Neural cell (in vitro differentiated cells): ENCODE measurements around the gene LRRC72. TPM values are rescaled to one million over a fixed set of nuclear protein-coding genes. Genes with fewer than 3 reads are reported as not detected.

Source experiments
- H2AFZ ChIP-seq: fragments of 200-600, 300-800 bp; sonication (generic), shearing (Covaris generic); 2 replicates; pipeline ENCODE4 v1.6.0; 2014; ENCODE audit warnings: low read depth, mild to moderate bottlenecking, antibody characterized with exemption, low read length, moderate library complexity
- H3F3A ChIP-seq: fragments of 200-600 bp; shearing (Covaris generic); 2 replicates; pipeline ENCODE4 v1.6.1; 2016; ENCODE audit warnings: mild to moderate bottlenecking, moderate library complexity, mixed read lengths, antibody characterized with exemption, low read length; ENCODE audit not compliant: insufficient read depth, poor library complexity, severe bottlenecking
- H3K27ac ChIP-seq: fragments of 200-600, 300-800 bp; sonication (generic), shearing (Covaris generic); 2 replicates; pipeline ENCODE4 v1.5.1; 2014; ENCODE audit warnings: mild to moderate bottlenecking, low read length, moderate library complexity
- H3K27me3 ChIP-seq: fragments of 300-800, 200-600 bp; sonication (generic), shearing (Covaris generic); 2 replicates; pipeline ENCODE4 v1.6.0; 2014; ENCODE audit warnings: mild to moderate bottlenecking, low read depth, low read length, moderate library complexity; ENCODE audit not compliant: insufficient read depth
- H3K36me3 ChIP-seq: fragments of 300-800, 200-600 bp; sonication (generic), shearing (Covaris generic); 2 replicates; pipeline ENCODE4 v1.5.1; 2014; ENCODE audit warnings: mild to moderate bottlenecking, antibody characterized with exemption, low read length, moderate library complexity; ENCODE audit not compliant: insufficient read depth
- H3K4me2 ChIP-seq: fragments of 300-800, 200-600 bp; sonication (generic), shearing (Covaris generic); 2 replicates; pipeline ENCODE4 v1.6.0; 2014; ENCODE audit warnings: mild to moderate bottlenecking, low read length
- H3K4me3 ChIP-seq: fragments of 300-800, 200-600 bp; sonication (generic), shearing (Covaris generic); 2 replicates; pipeline ENCODE4 v1.5.1; 2014; ENCODE audit warnings: mild to moderate bottlenecking, low read length, moderate library complexity
- H3K79me2 ChIP-seq: fragments of 200-600 bp; shearing (Covaris generic); replicated peaks from 2 replicates; pipeline ENCODE4 v1.6.0; 2014; ENCODE audit warnings: mild to moderate bottlenecking, low read length, moderate library complexity; ENCODE audit not compliant: insufficient read depth
- H3K9ac ChIP-seq: fragments of 300-800, 200-600 bp; sonication (generic), shearing (Covaris generic); 2 replicates; pipeline ENCODE4 v1.6.1; 2016; ENCODE audit warnings: mild to moderate bottlenecking, low read length, mixed read lengths
- H3K9me2 ChIP-seq: fragments of 200-600 bp; shearing (Covaris generic); 2 replicates; pipeline ENCODE4 v1.6.1; 2016; ENCODE audit warnings: mild to moderate bottlenecking, low read length, mixed read lengths; ENCODE audit not compliant: insufficient read depth
- H3K9me3 ChIP-seq: fragments of 200-600, 300-800 bp; sonication (generic), shearing (Covaris generic); 2 replicates; pipeline ENCODE4 v1.6.1; 2016; ENCODE audit warnings: mild to moderate bottlenecking, mixed run types, low read length, moderate library complexity, mixed read lengths
- H4K20me1 ChIP-seq: fragments of 200-600 bp; shearing (Covaris generic); 2 replicates; pipeline ENCODE4 v1.6.1; 2016; ENCODE audit warnings: mild to moderate bottlenecking, mixed run types; ENCODE audit not compliant: insufficient read depth
- CTCF ChIP-seq: fragments of 450-650 bp; IDR thresholded peaks from 2 replicates; pipeline ENCODE4 v1.5.1; 2014; ENCODE audit warnings: antibody characterized with exemption, mild to moderate bottlenecking, moderate library complexity; ENCODE audit not compliant: poor library complexity, severe bottlenecking
- EP300 ChIP-seq: fragments of 450-650 bp; conservative IDR thresholded peaks from 2 replicates; pipeline ENCODE4 v1.6.1; 2014; ENCODE audit warnings: antibody characterized with exemption, mild to moderate bottlenecking, moderate library complexity; ENCODE audit not compliant: poor library complexity, severe bottlenecking
- EZH2 ChIP-seq: fragments of 200-600, 300-800 bp; shearing (Covaris generic), sonication (generic); IDR thresholded peaks from 2 replicates; pipeline ENCODE4 v1.6.1; 2014; ENCODE audit warnings: antibody characterized with exemption, low read length, borderline replicate concordance, mild to moderate bottlenecking; ENCODE audit not compliant: insufficient read depth, poor library complexity, severe bottlenecking
- MXI1 ChIP-seq: fragments of 450-650 bp; conservative IDR thresholded peaks from 2 replicates; pipeline ENCODE4 v1.6.1; 2014; ENCODE audit warnings: antibody characterized with exemption, mild to moderate bottlenecking; ENCODE audit not compliant: poor library complexity, severe bottlenecking
- POLR2AphosphoS5 ChIP-seq: IDR thresholded peaks from 2 replicates; pipeline ENCODE4 v1.6.1; 2012
- RAD21 ChIP-seq: fragments of 450-650 bp; conservative IDR thresholded peaks from 2 replicates; pipeline ENCODE4 v1.6.1; 2014; ENCODE audit warnings: antibody characterized with exemption, mild to moderate bottlenecking, moderate library complexity
- SMC3 ChIP-seq: fragments of 450-650 bp; conservative IDR thresholded peaks from 2 replicates; pipeline ENCODE4 v1.6.1; 2014; ENCODE audit warnings: antibody characterized with exemption, mild to moderate bottlenecking, moderate library complexity; ENCODE audit not compliant: poor library complexity
- TAF1 ChIP-seq: IDR thresholded peaks from 2 replicates; pipeline ENCODE4 v1.6.1; 2012; ENCODE audit warnings: low read depth
- polyA plus RNA-seq: library from polyadenylated mRNA; depleted of rRNA; stranded (reverse); fragments of >200 nt; gene quantifications from 2 replicates; pipeline ENCODE4 v1.2.3, GENCODE V29; 2014
- TF ChIP-seq, protein P1 (sequence below): IDR thresholded peaks from 2 replicates; pipeline ENCODE4 v1.6.1; 2012; ENCODE audit warnings: borderline replicate concordance

LRRC72 gene
- polyA plus RNA-seq, 1 donor from 2014 or later = not detected

GRCh38 chr7:16558761-16559302 lies 32.2 kb downstream of the LRRC72 start:
- Histone ChIP-seq H3K9me3 (no peaks in the 10 kb centered on the region), H3K79me2 (no peaks in the 10 kb centered on the region), H3K36me3 (no peaks in the 10 kb centered on the region), H2AFZ (no peak overlapping the region), H3K27ac (no peak overlapping the region), H3K4me2 (no peak overlapping the region), H4K20me1 (no peaks in the 10 kb centered on the region), H3K27me3 (no peaks in the 10 kb centered on the region), H3K9ac (no peak overlapping the region), H3F3A (no peaks in the 10 kb centered on the region), H3K9me2 (no peaks in the 10 kb centered on the region), H3K4me3 (no peak overlapping the region)
- TF ChIP-seq SMC3 = no peak
- TF ChIP-seq MXI1 = no peak
- TF ChIP-seq EZH2 = no peak
- TF ChIP-seq POLR2AphosphoS5 = no peak
- TF ChIP-seq, protein P1, sequence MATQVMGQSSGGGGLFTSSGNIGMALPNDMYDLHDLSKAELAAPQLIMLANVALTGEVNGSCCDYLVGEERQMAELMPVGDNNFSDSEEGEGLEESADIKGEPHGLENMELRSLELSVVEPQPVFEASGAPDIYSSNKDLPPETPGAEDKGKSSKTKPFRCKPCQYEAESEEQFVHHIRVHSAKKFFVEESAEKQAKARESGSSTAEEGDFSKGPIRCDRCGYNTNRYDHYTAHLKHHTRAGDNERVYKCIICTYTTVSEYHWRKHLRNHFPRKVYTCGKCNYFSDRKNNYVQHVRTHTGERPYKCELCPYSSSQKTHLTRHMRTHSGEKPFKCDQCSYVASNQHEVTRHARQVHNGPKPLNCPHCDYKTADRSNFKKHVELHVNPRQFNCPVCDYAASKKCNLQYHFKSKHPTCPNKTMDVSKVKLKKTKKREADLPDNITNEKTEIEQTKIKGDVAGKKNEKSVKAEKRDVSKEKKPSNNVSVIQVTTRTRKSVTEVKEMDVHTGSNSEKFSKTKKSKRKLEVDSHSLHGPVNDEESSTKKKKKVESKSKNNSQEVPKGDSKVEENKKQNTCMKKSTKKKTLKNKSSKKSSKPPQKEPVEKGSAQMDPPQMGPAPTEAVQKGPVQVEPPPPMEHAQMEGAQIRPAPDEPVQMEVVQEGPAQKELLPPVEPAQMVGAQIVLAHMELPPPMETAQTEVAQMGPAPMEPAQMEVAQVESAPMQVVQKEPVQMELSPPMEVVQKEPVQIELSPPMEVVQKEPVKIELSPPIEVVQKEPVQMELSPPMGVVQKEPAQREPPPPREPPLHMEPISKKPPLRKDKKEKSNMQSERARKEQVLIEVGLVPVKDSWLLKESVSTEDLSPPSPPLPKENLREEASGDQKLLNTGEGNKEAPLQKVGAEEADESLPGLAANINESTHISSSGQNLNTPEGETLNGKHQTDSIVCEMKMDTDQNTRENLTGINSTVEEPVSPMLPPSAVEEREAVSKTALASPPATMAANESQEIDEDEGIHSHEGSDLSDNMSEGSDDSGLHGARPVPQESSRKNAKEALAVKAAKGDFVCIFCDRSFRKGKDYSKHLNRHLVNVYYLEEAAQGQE = no peak
- no peak for TF ChIP-seq EP300
- TF ChIP-seq RAD21 = no peak
- no peak for TF ChIP-seq TAF1
- no peak for TF ChIP-seq CTCF

GRCh38 chr7:16559497-16560179 lies 33.0 kb downstream of the LRRC72 start:
- no peaks in the 10 kb centered on the region for H3K79me2 ChIP-seq
- H3K4me2 ChIP-seq = no peak overlapping the region
- H3K27ac ChIP-seq = no peak overlapping the region
- no peaks in the 10 kb centered on the region for H3K9me2 ChIP-seq
- H3K36me3 ChIP-seq = no peaks in the 10 kb centered on the region
- no peaks in the 10 kb centered on the region for H4K20me1 ChIP-seq
- H3K9me3 ChIP-seq = no peaks in the 10 kb centered on the region
- no peaks in the 10 kb centered on the region for H3K27me3 ChIP-seq
- no peak overlapping the region for H3K9ac ChIP-seq
- H3K4me3 ChIP-seq = no peak overlapping the region
- H3F3A ChIP-seq = no peaks in the 10 kb centered on the region
- H2AFZ ChIP-seq = no peak overlapping the region
- TF ChIP-seq TAF1 (no peak), RAD21 (no peak), MXI1 (no peak), EZH2 (no peak), CTCF (no peak), POLR2AphosphoS5 (no peak), SMC3 (no peak), EP300 (no peak)
- TF ChIP-seq, protein P1 = no peak
